GM13977 (cell line): ENCODE results near the gene MTX2.

Experiments used
- DNase-seq: peaks from one replicate; pipeline ENCODE4 v3.0.0; 2012; ENCODE audit warnings: low spot score
- CTCF ChIP-seq: IDR thresholded peaks from 2 replicates; pipeline ENCODE4 v1.5.1; 2012; ENCODE audit warnings: mild to moderate bottlenecking, control low read depth; ENCODE audit not compliant: insufficient read depth; ENCODE audit errors: extremely low read depth, missing control alignments
- in situ Hi-C: fragments of 300-500 bp; cut with MboI; formaldehyde crosslinking; loops from one replicate; pipeline ENCODE4 v1.12.0; 2022; ENCODE audit warnings: low sequenced_read_pairs, low pct_unique_long_range_greater_than_20kb, mixed read lengths, inconsistent platforms; ENCODE audit not compliant: unreplicated experiment

MTX2 gene

GRCh38 chr2:176328149-176328548, 58.9 kb downstream of the MTX2 start:
- no peak for DNase-seq
- TF ChIP-seq CTCF, result no peak
- in situ Hi-C loops, result no loop called here

GRCh38 chr2:176330612-176331011, 61.4 kb downstream of the MTX2 start:
- in situ Hi-C loops, result no loop called here
- DNase-seq, result no peak
- TF ChIP-seq CTCF, result no peak

- in situ Hi-C loops, result no loop called here
- no peak for TF ChIP-seq CTCF
Observed at GRCh38 chr2:176331646-176332045, 62.4 kb downstream of the MTX2 start.

GRCh38 chr2:176334729-176335128, 65.5 kb downstream of the MTX2 start:
- no peak for TF ChIP-seq CTCF
- no peak for DNase-seq
- in situ Hi-C loops, result no loop called here

More at GRCh38 chr2:176331646-176332045, 62.4 kb downstream of the MTX2 start:
- DNase-seq, result no peak

- in situ Hi-C loops, result no loop called here
- no peak for DNase-seq
- no peak for TF ChIP-seq CTCF
Observed at GRCh38 chr2:176338395-176338794, 69.2 kb downstream of the MTX2 start.

GRCh38 chr2:176339208-176339607, 70.0 kb downstream of the MTX2 start:
- TF ChIP-seq CTCF, result no peak
- in situ Hi-C loops, result no loop called here
- DNase-seq, result no peak

- in situ Hi-C loops, result no loop called here
- no peak for TF ChIP-seq CTCF
- DNase-seq, result no peak
Observed at GRCh38 chr2:176356251-176356650, 87.0 kb downstream of the MTX2 start.
